IPS-18c (cell line): Measurements from ENCODE around the gene ABRACL.
A peak's percentile ranks its signal among the peaks of the same experiment; 100 is the strongest.
"Not testable (repeated sequence)": the region's sequence is repeated elsewhere in the genome, so short reads cannot be mapped to it uniquely, and the experiment has no call there.

Source experiments
- H3K4me3 ChIP-seq: 2 replicates; pipeline ENCODE4 v1.7.0; 2013; ENCODE audit warnings: low read depth, mild to moderate bottlenecking, low read length, moderate library complexity; ENCODE audit not compliant: insufficient read depth
- H3K9me3 ChIP-seq: one replicate; pipeline ENCODE4 v1.6.1; 2013; ENCODE audit warnings: mild to moderate bottlenecking, low read length, moderate library complexity; ENCODE audit not compliant: control insufficient read depth, insufficient read depth

Gene ABRACL

GRCh38 chr6:139028658-139029469 is at the start of gene ABRACL:
TSS of gene ABRACL (plus strand) at chr6:139028745. CDS start at chr6:139034161, 5,416 bp downstream.
- no peaks in the 10 kb centered on the region for H3K9me3 ChIP-seq

GRCh38 chr6:138979365-138979764 is 49.2 kb upstream of the ABRACL start:
- Histone ChIP-seq H3K9me3 (no peaks in the 10 kb centered on the region), H3K4me3 (no peak overlapping the region)

More at GRCh38 chr6:139028658-139029469, at the start of gene ABRACL:
- peak within 1 kb of the TSS; percentile 91 for H3K4me3 ChIP-seq

DNA sequence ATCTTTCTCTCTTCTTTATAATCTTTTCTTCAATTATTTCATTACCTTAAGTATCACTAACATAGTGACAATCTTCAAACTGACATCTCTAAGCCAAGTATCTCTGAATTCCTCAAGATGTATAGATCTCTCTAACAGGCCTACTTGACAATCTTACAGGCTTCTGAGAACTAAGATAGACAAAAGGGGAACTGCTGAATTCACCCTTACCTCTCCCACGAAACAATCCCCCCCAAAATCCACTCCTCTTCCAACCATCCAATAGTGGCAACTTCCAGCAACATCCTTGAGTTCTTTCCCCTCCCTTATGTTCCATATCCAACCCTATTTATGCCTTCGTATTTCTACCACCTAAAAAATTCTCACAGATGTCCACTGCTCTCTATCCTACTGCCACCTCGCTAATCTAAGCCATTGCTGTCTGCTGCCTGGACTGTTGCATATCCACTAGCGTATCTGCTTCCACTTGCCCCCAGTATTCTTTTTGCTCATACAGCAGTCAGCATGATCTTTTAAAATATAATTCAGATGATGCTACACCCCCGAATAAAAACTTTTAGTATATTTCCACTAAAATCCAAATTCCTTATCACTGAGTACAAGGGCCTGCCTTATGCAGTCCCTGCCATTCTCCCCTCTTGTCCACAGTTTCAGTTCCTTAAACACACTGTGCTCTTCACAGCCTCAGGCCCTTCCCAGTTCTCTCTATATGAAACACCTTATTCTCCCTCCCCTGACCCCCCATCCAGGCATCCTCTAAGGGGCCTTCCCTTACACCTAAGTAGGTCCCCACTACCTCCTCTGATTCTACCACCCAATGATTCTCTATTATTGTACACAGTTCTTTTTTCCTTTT is 48.5 kb upstream of the ABRACL start:
- no peak overlapping the region for H3K4me3 ChIP-seq
- H3K9me3 ChIP-seq: no peaks in the 10 kb centered on the region

DNA sequence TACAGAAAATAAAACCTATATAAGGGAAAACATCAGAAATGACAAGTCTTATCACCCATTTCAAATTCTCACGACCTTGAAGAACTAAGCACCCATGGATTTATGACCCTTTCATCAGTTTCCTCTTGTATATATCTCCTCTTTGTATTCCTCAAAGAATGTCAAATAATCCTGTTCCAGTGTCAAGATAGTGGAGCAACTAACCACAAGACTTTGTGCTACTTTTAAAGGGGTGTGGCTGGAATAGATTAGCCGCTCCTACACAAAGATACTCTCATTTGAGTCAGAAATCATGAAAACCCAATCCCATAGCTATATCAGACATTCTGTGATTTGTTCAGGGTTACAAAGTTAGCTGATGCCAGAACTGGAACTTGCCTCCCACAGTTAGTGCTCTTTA is 47.1 kb upstream of the ABRACL start:
- H3K9me3 ChIP-seq: no peaks in the 10 kb centered on the region
- H3K4me3 ChIP-seq: no peak overlapping the region

GRCh38 chr6:138986578-138986977 is 42.0 kb upstream of the ABRACL start:
- peak overlapping the region; percentile 89 for H3K4me3 ChIP-seq
- no peaks in the 10 kb centered on the region for H3K9me3 ChIP-seq

DNA sequence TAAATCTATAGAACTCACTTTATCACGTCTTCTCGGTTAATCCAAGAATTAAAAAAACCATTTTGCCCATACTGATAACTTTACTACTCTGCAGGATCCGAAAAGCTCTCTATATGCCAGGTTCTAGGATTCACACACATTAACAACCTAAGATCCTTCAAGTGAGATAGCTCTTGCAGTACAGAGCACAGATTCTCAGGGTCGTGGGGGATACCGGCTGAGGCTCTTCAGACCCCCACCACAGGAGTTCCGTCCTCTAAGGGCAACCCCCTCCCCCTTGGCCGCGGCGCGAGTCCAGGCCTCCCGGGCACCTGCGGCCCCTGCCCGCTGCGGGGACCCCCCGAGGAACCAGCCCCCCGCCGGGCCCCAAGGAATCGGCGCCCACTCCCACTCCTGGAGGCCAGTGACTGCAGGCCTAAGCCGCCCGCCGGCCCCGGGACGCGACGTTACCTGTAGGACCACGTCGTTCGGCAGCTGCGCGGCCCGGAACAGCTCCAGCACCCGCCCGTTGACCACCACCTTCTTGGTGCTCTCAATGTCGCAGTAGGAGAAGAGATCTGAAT is 41.4 kb upstream of the ABRACL start:
- Histone ChIP-seq H3K9me3 (no peaks in the 10 kb centered on the region), H3K4me3 (peak overlapping the region; percentile 89)

GRCh38 chr6:138987643-138988468 is 40.7 kb upstream of the ABRACL start, which contains the start of gene REPS1:
TSS of gene REPS1 (minus strand) at chr6:138988253. CDS start at chr6:138987682, 571 bp downstream.
- Histone ChIP-seq H3K9me3 (no peaks in the 10 kb centered on the region), H3K4me3 (peak within 1 kb of the TSS; percentile 89)

DNA sequence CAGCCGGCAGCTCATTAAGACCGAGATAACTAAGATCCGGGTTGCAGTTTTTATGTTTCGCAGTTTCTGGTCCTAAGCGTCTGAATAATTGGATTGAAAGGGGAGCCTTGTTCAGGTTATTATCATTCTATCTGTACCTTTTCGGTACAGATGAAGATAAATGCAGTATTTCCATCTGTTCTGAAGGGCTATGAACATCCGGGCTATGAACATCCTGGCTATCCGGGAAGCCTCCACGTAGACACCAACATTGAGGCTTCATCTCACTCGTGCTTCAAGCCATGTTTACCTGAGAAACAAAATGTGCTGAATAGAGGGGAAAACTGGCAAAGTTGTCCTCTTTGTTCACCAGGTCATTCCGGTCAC is 40.1 kb upstream of the ABRACL start:
- no peaks in the 10 kb centered on the region for H3K9me3 ChIP-seq

GRCh38 chr6:138989098-138989983 is 39.2 kb upstream of the ABRACL start:
- Histone ChIP-seq H3K9me3 (no peaks in the 10 kb centered on the region), H3K4me3 (no peak overlapping the region)

More for the DNA sequence above, 40.1 kb upstream of the ABRACL start:
- peak overlapping the region; percentile 20; the same call in 1 of the 2 replicates for H3K4me3 ChIP-seq

DNA sequence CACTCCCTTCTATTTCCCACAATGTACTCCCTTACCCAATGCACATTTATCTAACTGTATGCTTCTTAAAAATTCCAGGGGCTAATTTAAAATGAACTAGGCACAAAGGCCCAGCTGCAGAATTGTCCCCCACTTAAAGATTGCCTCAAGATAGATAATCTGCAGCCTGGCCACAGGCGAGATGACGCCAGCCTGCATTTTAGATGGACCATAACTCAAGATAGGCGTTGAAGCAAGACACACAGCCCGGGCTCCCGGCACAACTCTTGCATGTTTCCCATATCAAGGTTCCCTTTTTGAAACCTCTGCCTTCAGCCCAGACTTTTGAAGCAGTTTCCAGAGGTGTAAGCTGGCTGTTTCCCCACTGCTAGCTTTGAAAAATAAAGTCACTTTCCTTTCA is 37.3 kb upstream of the ABRACL start:
- H3K4me3 ChIP-seq: no peak overlapping the region
- no peaks in the 10 kb centered on the region for H3K9me3 ChIP-seq

DNA sequence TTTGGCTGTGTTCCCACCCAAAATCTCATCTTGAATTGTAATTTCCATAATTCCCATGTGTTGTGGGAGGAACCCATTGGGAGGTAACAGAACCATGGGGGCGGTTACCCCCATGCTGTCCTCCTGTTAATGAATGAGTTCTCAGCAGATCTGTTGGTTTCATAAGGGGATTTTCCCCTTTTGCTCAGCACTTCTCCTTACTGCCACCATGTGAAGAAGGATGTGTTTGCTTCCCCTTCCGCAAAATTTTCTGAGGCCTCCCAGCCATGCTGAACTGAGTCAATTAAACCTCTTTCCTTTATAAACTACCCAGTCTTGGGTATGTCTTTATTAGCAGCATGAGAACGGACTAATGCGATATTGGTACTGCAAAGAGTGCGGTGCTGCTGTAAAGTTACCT is 35.6 kb upstream of the ABRACL start:
- not testable (repeated sequence) for H3K9me3 ChIP-seq, H3K4me3 ChIP-seq

DNA sequence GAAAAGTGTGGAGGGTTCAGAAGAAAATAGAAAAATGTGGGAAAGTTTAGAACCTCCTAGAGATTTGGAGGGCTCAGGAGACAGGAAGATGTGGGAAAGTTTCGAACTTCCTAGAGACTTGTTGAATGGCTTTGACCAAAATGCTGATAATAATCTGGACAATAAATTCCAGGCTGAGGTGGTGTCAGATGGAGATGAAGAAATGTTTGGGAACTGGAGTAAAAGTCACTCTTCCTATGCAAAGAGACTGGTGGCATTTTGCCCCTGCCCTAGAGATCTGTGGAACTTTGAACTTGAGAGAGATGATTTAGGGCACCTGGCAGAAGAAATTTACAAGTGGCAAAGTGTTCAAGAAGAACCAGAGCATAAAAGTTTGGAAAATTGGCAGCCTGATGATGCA is 35.1 kb upstream of the ABRACL start:
- 0 out of 2 replicates have a peak overlapping the region, but pooled peaks have one; percentile 3 for H3K4me3 ChIP-seq
- not testable (repeated sequence) for H3K9me3 ChIP-seq

- H3K4me3 ChIP-seq: no peak overlapping the region
- no peaks in the 10 kb centered on the region for H3K9me3 ChIP-seq
These were observed 32.0 kb upstream of the ABRACL start for GRCh38 chr6:138996524-138996923.

GRCh38 chr6:138997136-138997535 is 31.4 kb upstream of the ABRACL start:
- Histone ChIP-seq H3K4me3 (no peak overlapping the region), H3K9me3 (no peaks in the 10 kb centered on the region)

DNA sequence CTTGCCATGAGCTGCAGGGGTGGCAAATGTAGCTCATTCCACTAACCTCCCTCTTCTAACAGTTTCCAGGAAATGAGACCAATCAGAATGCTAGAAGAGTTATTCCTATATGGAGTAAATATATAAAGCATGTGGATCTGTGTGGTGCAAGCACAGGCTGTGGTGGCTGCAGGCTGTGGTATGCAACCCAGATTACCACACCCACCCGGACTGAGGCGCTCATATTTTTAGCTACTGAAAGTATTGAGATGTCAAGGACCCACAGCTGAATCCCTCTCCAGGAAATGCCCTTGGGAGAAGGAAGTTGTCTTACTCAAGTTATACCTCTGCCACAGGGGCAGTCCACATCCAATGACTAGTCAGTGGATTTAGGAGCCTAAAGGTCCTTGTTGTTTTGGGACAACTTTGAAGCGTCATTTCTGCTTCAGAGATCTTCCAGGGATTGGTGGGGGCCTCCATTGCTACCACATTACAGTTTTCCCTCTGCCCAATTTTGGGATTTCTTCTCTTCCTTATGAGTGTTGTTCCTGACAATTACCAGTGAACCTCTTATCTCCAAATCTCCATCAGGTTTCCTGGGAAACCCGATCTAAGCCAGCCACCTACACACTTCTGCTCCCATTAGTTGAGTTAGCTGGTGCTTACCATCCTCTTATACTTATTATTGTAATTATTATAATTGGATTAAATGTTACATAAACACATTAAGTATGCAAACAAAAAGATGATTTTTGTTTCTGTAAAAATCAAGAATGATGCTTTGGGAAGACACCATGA is 28.4 kb upstream of the ABRACL start:
- no peaks in the 10 kb centered on the region for H3K9me3 ChIP-seq
- no peak overlapping the region for H3K4me3 ChIP-seq
